ENCODE measurements around the gene TRMT61A.

Gene TRMT61A

GRCh38 chr14:103561381-103562178 is 32.6 kb downstream of the TRMT61A start:
- peak overlapping the region; percentile 95 for H3K27ac ChIP-seq
- no peak for TF ChIP-seq CTCF (IDR thresholded peaks at IDR 0.05)
- no peak for TF ChIP-seq ZFX (IDR thresholded peaks at IDR 0.05; ENCODE audit: borderline replicate concordance)

- peak overlapping the region; percentile 95 for H3K27ac ChIP-seq
These were observed 33.1 kb downstream of the TRMT61A start for GRCh38 chr14:103562179-103562428.

GRCh38 chr14:103562429-103563225 is 33.6 kb downstream of the TRMT61A start, which contains the start of the genes BAG5 and COA8:
Gene BAG5 (minus strand): TSS chr14:103562657. CDS start chr14:103561164, 1,493 bp downstream.
Gene COA8 (plus strand): TSS chr14:103562960. CDS start chr14:103563002, 42 bp downstream.
- H3K27ac ChIP-seq = peak within 1 kb of the TSS; percentile 95
- TF ChIP-seq CTCF (IDR thresholded peaks at IDR 0.05) (no peak), ZFX (IDR thresholded peaks at IDR 0.05; ENCODE audit: borderline replicate concordance) (no peak)

More at GRCh38 chr14:103562179-103562428, 33.1 kb downstream of the TRMT61A start:
- TF ChIP-seq CTCF (IDR thresholded peaks at IDR 0.05) (no peak), ZFX (IDR thresholded peaks at IDR 0.05; ENCODE audit: borderline replicate concordance) (no peak)

GRCh38 chr14:103563226-103563620 is 34.2 kb downstream of the TRMT61A start:
- no peak for TF ChIP-seq CTCF (IDR thresholded peaks at IDR 0.05)
- no peak for TF ChIP-seq ZFX (IDR thresholded peaks at IDR 0.05; ENCODE audit: borderline replicate concordance)
- peak overlapping the region; percentile 95 for H3K27ac ChIP-seq

- TF ChIP-seq ZFX (IDR thresholded peaks at IDR 0.05; ENCODE audit: borderline replicate concordance) = no peak
- H3K27ac ChIP-seq = peak overlapping the region; percentile 95
These were observed 35.0 kb downstream of the TRMT61A start for GRCh38 chr14:103563844-103564505.

- H3K27ac ChIP-seq = no peak overlapping the region; the same call in 1 of the 2 replicates
These were observed 40.0 kb downstream of the TRMT61A start for GRCh38 chr14:103568952-103569351.

GRCh38 chr14:103569408-103569807 is 40.4 kb downstream of the TRMT61A start:
- H3K27ac ChIP-seq = no peak overlapping the region; the same call in 1 of the 2 replicates
- TF ChIP-seq CTCF (IDR thresholded peaks at IDR 0.05) = no peak
- no peak for TF ChIP-seq ZFX (IDR thresholded peaks at IDR 0.05; ENCODE audit: borderline replicate concordance)

More at GRCh38 chr14:103568952-103569351, 40.0 kb downstream of the TRMT61A start:
- no peak for TF ChIP-seq ZFX (IDR thresholded peaks at IDR 0.05; ENCODE audit: borderline replicate concordance)
